Stimulated activated CD4-positive, alpha-beta T cell treated with anti-CD3 and anti-CD28 coated beads, Interleukin-12 subunit alpha, Interleukin-12 subunit beta, amount 100 ng/mL, for 24 hours (primary cell): ENCODE results near the gene DOHH.
"Not testable (repeated sequence)": the region's sequence is repeated elsewhere in the genome, so short reads cannot be mapped to it uniquely, and the experiment has no call there.

Experiments
- DNase-seq, 2 experiments: peaks; one replicate each; pipeline ENCODE4 v3.0.0-alpha.2; 2020; ENCODE audit warnings: low read depth in 2 of 2

DOHH gene

GRCh38 chr19:3459089-3459881 is 41.2 kb downstream of the DOHH start:
- no peak for DNase-seq

- DNase-seq, result no peak
Measured at GRCh38 chr19:3458229-3459088, 42.0 kb downstream of the DOHH start.

GRCh38 chr19:3457528-3458228 is 42.8 kb downstream of the DOHH start:
- DNase-seq, result no peak

GRCh38 chr19:3456925-3457527 is 43.4 kb downstream of the DOHH start:
- no peak for DNase-seq

- DNase-seq, result no peak
Measured at GRCh38 chr19:3455960-3456601, 44.4 kb downstream of the DOHH start.

- no peak for DNase-seq
Measured at GRCh38 chr19:3455393-3455955, 45.0 kb downstream of the DOHH start.

- no peak for DNase-seq
Measured at GRCh38 chr19:3454656-3455392, 45.6 kb downstream of the DOHH start.

GRCh38 chr19:3453840-3454239 is 46.6 kb downstream of the DOHH start:
- no peak for DNase-seq

GRCh38 chr19:3452942-3453214 is 47.6 kb downstream of the DOHH start:
- not testable (repeated sequence) for DNase-seq

- DNase-seq, result no peak
Measured at GRCh38 chr19:3452171-3452941, 48.1 kb downstream of the DOHH start.

- no peak for DNase-seq
Measured at GRCh38 chr19:3451451-3451866, 49.0 kb downstream of the DOHH start.

- no peak for DNase-seq
Measured at GRCh38 chr19:3450796-3451411, 49.6 kb downstream of the DOHH start.

- no peak for DNase-seq
Measured at GRCh38 chr19:3448616-3449334, 51.7 kb downstream of the DOHH start.

- DNase-seq, result not testable (repeated sequence)
Measured at GRCh38 chr19:3446657-3447056, 53.8 kb downstream of the DOHH start.

GRCh38 chr19:3444695-3445234 is 55.7 kb downstream of the DOHH start:
- DNase-seq, result no peak

GRCh38 chr19:3443840-3444694 is 56.4 kb downstream of the DOHH start:
- no peak for DNase-seq

GRCh38 chr19:3442487-3443071 is 57.9 kb downstream of the DOHH start:
- DNase-seq, result no peak
